WTC11 (cell line): ENCODE results near the gene SLAMF7.

Source experiments
- ETV6 ChIP-seq: sonication (generic); formaldehyde crosslinking; IDR thresholded peaks from 2 replicates; pipeline ENCODE4 v1.8.1; 2022; ENCODE audit warnings: mild to moderate bottlenecking, missing genetic modification reagents
- TEAD4 ChIP-seq: sonication (generic); formaldehyde crosslinking; IDR thresholded peaks from 2 replicates; pipeline ENCODE4 v1.8.0; 2022; ENCODE audit warnings: mild to moderate bottlenecking, missing genetic modification reagents
- ZNF138 ChIP-seq: sonication (generic); formaldehyde crosslinking; conservative IDR thresholded peaks from 2 replicates; pipeline ENCODE4 v1.8.1; 2022; ENCODE audit warnings: mild to moderate bottlenecking, moderate library complexity, missing genetic modification reagents
- TF ChIP-seq, protein P1 (sequence below): fragments of 200-600 bp; IDR thresholded peaks from 2 replicates; pipeline ENCODE4 v1.8.0; 2022; ENCODE audit warnings: antibody characterized with exemption
- TF ChIP-seq, protein P2 (sequence below): sonication (generic); formaldehyde crosslinking; IDR thresholded peaks from 2 replicates; pipeline ENCODE4 v1.8.1; 2023; ENCODE audit warnings: mild to moderate bottlenecking, missing genetic modification reagents
- TF ChIP-seq, protein P3 (sequence below): sonication (generic); formaldehyde crosslinking; IDR thresholded peaks from 2 replicates; pipeline ENCODE4 v1.8.0; 2022; ENCODE audit warnings: mild to moderate bottlenecking, missing genetic modification reagents
- TF ChIP-seq, protein P4 (sequence below): sonication (generic); formaldehyde crosslinking; IDR thresholded peaks from 2 replicates; pipeline ENCODE4 v1.8.0; 2023; ENCODE audit warnings: mild to moderate bottlenecking, missing genetic modification reagents
- TF ChIP-seq, protein P5 (sequence below): sonication (generic); formaldehyde crosslinking; IDR thresholded peaks from 2 replicates; pipeline ENCODE4 v1.8.0; 2023; ENCODE audit warnings: missing genetic modification reagents
- TF ChIP-seq, protein P6 (sequence below): fragments of 250-450 bp; sonication (Bioruptor Pico); IDR thresholded peaks from 2 replicates; pipeline ENCODE4 v1.9.0; 2021; ENCODE audit warnings: mild to moderate bottlenecking
- TF ChIP-seq, protein P7 (sequence below): sonication (generic); formaldehyde crosslinking; IDR thresholded peaks from 2 replicates; pipeline ENCODE4 v1.8.1; 2022; ENCODE audit warnings: mild to moderate bottlenecking, missing genetic modification reagents, moderate library complexity, borderline replicate concordance

DNA sequence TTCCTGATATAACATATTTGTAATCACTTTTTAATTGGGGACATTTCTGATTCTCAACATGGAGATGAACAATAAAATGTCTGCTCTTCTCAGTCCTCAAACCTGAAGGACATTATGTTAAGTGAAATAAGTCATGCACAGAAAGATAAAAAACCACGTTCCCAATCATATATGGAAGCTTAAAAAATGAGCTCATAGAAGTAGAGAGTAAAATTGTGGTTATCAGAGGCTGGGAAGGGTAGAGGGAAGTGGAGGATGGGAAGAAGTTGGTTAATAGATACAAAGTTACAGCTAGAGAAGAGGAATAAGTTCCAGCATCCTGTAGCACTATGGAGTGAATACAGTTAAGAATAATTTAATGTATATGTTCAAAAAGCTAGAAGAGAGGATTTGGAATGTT lies 25.9 kb upstream of the SLAMF7 start:
- TF ChIP-seq, protein P1, sequence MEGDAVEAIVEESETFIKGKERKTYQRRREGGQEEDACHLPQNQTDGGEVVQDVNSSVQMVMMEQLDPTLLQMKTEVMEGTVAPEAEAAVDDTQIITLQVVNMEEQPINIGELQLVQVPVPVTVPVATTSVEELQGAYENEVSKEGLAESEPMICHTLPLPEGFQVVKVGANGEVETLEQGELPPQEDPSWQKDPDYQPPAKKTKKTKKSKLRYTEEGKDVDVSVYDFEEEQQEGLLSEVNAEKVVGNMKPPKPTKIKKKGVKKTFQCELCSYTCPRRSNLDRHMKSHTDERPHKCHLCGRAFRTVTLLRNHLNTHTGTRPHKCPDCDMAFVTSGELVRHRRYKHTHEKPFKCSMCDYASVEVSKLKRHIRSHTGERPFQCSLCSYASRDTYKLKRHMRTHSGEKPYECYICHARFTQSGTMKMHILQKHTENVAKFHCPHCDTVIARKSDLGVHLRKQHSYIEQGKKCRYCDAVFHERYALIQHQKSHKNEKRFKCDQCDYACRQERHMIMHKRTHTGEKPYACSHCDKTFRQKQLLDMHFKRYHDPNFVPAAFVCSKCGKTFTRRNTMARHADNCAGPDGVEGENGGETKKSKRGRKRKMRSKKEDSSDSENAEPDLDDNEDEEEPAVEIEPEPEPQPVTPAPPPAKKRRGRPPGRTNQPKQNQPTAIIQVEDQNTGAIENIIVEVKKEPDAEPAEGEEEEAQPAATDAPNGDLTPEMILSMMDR = no peak
- TF ChIP-seq, protein P2, sequence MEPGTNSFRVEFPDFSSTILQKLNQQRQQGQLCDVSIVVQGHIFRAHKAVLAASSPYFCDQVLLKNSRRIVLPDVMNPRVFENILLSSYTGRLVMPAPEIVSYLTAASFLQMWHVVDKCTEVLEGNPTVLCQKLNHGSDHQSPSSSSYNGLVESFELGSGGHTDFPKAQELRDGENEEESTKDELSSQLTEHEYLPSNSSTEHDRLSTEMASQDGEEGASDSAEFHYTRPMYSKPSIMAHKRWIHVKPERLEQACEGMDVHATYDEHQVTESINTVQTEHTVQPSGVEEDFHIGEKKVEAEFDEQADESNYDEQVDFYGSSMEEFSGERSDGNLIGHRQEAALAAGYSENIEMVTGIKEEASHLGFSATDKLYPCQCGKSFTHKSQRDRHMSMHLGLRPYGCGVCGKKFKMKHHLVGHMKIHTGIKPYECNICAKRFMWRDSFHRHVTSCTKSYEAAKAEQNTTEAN (CRISPR knock-in tag) = no peak
- no peak for TF ChIP-seq ETV6 (CRISPR knock-in tag)
- TF ChIP-seq ZNF138 (CRISPR knock-in tag) = no peak
- TF ChIP-seq TEAD4 (CRISPR knock-in tag) = no peak
- TF ChIP-seq, protein P3, sequence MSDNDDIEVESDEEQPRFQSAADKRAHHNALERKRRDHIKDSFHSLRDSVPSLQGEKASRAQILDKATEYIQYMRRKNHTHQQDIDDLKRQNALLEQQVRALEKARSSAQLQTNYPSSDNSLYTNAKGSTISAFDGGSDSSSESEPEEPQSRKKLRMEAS (CRISPR knock-in tag) = no peak
- TF ChIP-seq, protein P4, sequence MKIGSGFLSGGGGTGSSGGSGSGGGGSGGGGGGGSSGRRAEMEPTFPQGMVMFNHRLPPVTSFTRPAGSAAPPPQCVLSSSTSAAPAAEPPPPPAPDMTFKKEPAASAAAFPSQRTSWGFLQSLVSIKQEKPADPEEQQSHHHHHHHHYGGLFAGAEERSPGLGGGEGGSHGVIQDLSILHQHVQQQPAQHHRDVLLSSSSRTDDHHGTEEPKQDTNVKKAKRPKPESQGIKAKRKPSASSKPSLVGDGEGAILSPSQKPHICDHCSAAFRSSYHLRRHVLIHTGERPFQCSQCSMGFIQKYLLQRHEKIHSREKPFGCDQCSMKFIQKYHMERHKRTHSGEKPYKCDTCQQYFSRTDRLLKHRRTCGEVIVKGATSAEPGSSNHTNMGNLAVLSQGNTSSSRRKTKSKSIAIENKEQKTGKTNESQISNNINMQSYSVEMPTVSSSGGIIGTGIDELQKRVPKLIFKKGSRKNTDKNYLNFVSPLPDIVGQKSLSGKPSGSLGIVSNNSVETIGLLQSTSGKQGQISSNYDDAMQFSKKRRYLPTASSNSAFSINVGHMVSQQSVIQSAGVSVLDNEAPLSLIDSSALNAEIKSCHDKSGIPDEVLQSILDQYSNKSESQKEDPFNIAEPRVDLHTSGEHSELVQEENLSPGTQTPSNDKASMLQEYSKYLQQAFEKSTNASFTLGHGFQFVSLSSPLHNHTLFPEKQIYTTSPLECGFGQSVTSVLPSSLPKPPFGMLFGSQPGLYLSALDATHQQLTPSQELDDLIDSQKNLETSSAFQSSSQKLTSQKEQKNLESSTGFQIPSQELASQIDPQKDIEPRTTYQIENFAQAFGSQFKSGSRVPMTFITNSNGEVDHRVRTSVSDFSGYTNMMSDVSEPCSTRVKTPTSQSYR (CRISPR knock-in tag) = no peak
- TF ChIP-seq, protein P5, sequence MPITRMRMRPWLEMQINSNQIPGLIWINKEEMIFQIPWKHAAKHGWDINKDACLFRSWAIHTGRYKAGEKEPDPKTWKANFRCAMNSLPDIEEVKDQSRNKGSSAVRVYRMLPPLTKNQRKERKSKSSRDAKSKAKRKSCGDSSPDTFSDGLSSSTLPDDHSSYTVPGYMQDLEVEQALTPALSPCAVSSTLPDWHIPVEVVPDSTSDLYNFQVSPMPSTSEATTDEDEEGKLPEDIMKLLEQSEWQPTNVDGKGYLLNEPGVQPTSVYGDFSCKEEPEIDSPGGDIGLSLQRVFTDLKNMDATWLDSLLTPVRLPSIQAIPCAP = no peak
- TF ChIP-seq, protein P6, sequence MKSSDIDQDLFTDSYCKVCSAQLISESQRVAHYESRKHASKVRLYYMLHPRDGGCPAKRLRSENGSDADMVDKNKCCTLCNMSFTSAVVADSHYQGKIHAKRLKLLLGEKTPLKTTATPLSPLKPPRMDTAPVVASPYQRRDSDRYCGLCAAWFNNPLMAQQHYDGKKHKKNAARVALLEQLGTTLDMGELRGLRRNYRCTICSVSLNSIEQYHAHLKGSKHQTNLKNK = no peak
- TF ChIP-seq, protein P7, sequence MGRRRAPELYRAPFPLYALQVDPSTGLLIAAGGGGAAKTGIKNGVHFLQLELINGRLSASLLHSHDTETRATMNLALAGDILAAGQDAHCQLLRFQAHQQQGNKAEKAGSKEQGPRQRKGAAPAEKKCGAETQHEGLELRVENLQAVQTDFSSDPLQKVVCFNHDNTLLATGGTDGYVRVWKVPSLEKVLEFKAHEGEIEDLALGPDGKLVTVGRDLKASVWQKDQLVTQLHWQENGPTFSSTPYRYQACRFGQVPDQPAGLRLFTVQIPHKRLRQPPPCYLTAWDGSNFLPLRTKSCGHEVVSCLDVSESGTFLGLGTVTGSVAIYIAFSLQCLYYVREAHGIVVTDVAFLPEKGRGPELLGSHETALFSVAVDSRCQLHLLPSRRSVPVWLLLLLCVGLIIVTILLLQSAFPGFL (CRISPR knock-in tag) = no peak
